Measurements from ENCODE around the gene POSTN. TPM values are rescaled to one million over a fixed set of nuclear protein-coding genes. Genes with fewer than 3 reads are reported as not detected.
"Not testable (repeated sequence)": the region's sequence is repeated elsewhere in the genome, so short reads cannot be mapped to it uniquely, and the experiment has no call there.

POSTN gene
- total RNA-seq, 2 experiments from 2014 or later, result not detected

DNA sequence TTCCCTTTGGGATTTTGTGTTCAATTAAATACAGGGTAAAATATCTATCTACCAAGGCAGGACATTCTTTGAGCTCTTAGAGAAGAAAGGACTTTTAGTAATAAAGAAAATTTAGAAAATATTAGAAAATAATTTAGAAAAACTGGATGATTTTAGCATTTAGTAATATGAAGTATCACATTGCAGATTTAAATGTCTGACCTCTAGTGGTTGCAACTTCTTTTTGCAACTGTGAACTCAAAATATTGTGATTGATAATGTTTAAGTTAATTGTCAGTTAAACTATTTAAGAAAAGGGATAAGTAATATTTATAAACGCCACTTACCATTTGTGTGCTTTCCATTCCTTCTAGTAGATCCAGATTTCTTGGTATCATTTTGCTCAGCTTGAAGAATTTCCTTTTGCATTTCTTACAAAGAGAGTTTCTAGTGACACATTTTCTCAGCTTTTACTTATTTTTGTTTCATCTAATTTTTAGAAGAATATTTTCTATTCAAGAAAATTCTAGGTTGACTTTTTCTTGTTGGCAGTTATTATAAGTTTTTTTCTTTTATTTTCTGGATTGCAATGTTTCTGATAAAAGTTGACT, 10.3 kb upstream of the POSTN start:
- DNase-seq, result no peak
- no peak overlapping the region for H3K27ac Mint-ChIP-seq
- no peaks in the 10 kb centered on the region for H3K9me3 Mint-ChIP-seq
- H3K36me3 Mint-ChIP-seq, result no peaks in the 10 kb centered on the region
- H3K27me3 Mint-ChIP-seq, result no peaks in the 10 kb centered on the region
- H3K4me3 Mint-ChIP-seq, result no peak overlapping the region
- no peaks in the 10 kb centered on the region for H3K4me1 Mint-ChIP-seq

- no peak for DNase-seq
- Mint-ChIP-seq H3K4me3 (no peak overlapping the region), H3K27me3 (no peaks in the 10 kb centered on the region), H3K27ac (no peak overlapping the region), H3K36me3 (no peaks in the 10 kb centered on the region), H3K4me1 (no peaks in the 10 kb centered on the region), H3K9me3 (no peaks in the 10 kb centered on the region)
Observed at GRCh38 chr13:37602733-37603381, 4.3 kb upstream of the POSTN start.

GRCh38 chr13:37601648-37602440, 3.3 kb upstream of the POSTN start:
- DNase-seq, result no peak
- Mint-ChIP-seq H3K4me3 (no peak overlapping the region), H3K27ac (no peak overlapping the region), H3K4me1 (no peaks in the 10 kb centered on the region), H3K27me3 (no peaks in the 10 kb centered on the region), H3K36me3 (no peaks in the 10 kb centered on the region), H3K9me3 (no peaks in the 10 kb centered on the region)

DNA sequence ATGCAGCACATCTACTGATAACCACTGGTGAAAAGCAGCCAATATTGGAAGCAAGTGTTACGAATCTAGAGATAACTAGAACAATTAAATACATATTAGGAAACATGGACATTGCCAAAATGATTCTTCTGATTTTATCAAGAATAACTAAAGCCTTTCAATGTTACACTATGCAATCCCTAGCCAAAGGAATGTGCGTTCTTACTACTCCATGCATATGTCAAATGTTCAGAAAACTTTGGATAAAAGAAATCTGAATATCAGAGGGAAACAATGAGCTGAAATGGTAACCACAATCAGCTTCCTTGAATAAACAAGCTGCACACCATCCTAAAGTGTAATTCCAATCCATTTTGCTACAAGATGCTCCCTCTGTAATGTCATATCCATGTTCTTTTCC, 951 bp upstream of the POSTN start:
- no peaks in the 10 kb centered on the region for H3K36me3 Mint-ChIP-seq
- DNase-seq, result no peak

DNA sequence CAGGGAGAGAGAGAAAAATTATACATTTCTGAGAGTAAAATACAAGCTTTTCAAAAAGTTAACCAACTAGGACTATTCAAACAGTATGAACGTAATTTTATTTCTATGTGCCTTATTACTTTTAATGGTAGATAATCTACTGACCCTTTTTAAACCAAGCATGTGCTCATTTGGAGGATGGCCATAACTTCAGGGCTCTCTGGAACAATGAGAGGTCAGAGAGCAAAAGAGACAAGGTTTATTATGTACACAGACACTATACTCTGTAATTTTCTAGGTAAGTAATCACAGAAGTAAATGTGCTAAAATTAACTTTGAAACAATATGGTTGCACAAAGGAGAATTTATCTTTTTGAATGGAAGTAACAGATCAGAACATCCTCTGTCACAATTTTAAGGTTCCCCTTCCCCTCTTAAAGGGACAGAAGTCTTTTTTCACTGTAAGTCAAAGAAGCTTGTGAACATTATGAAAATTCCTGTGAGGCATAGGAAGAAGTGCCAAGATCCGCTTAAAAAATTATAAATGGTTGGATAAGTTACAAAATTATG, 1.0 kb downstream of the POSTN start:
- no peaks in the 10 kb centered on the region for H3K4me1 Mint-ChIP-seq
- DNase-seq, result no peak

More for the DNA sequence above, 951 bp upstream of the POSTN start:
- Mint-ChIP-seq H3K4me1 (no peaks in the 10 kb centered on the region), H3K27me3 (no peaks in the 10 kb centered on the region), H3K27ac (no peak overlapping the region), H3K4me3 (no peak overlapping the region), H3K9me3 (no peaks in the 10 kb centered on the region)

DNA sequence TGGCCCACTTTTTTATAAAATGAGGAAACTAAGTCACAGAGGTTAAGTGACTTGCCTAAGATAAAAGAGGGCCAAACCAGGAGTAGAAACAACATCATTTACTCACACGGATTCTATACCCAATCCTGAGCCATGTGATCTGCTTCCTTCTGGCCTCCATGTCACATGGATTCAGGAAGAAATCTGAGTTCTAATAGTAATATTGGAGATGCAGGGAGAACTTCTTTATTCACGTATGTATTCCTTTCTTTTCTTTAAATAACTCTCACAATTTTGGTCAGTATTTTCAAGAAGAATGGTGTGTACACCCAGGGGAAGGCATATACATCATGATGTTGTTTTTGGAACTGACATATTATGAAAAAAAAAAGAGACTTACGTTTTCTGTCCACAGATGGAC, 1.8 kb downstream of the POSTN start:
- DNase-seq, result no peak
- Mint-ChIP-seq H3K9me3 (no peaks in the 10 kb centered on the region), H3K27me3 (no peaks in the 10 kb centered on the region), H3K4me1 (no peaks in the 10 kb centered on the region), H3K27ac (no peak overlapping the region), H3K4me3 (no peak overlapping the region), H3K36me3 (no peaks in the 10 kb centered on the region)

More for the DNA sequence above, 1.0 kb downstream of the POSTN start:
- Mint-ChIP-seq H3K27ac (no peak overlapping the region), H3K4me3 (no peak overlapping the region), H3K27me3 (no peaks in the 10 kb centered on the region), H3K36me3 (no peaks in the 10 kb centered on the region), H3K9me3 (no peaks in the 10 kb centered on the region)

DNA sequence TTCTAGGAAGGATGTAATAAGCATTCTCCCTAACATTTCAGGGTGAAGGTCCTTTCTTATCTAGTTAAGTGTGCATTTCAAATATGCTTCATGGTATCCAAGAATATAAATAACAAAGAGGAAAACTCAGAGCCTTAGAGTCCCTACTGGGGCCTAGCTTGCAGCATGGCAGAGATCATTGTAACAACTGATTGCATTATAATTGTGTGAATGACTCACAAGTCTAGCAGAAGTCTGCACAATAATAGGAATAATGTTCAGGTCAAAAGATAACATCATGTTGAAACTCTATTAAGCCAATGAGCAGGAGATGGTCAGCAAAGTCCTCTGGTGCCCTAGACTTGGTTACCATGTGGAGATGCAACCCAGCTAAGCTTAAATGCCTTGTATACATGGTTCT, 3.4 kb downstream of the POSTN start:
- no peak overlapping the region for H3K4me3 Mint-ChIP-seq
- H3K27me3 Mint-ChIP-seq, result no peaks in the 10 kb centered on the region
- H3K36me3 Mint-ChIP-seq, result no peaks in the 10 kb centered on the region
- no peak overlapping the region for H3K27ac Mint-ChIP-seq
- no peak for DNase-seq
- H3K4me1 Mint-ChIP-seq, result no peaks in the 10 kb centered on the region
- H3K9me3 Mint-ChIP-seq, result no peaks in the 10 kb centered on the region

DNA sequence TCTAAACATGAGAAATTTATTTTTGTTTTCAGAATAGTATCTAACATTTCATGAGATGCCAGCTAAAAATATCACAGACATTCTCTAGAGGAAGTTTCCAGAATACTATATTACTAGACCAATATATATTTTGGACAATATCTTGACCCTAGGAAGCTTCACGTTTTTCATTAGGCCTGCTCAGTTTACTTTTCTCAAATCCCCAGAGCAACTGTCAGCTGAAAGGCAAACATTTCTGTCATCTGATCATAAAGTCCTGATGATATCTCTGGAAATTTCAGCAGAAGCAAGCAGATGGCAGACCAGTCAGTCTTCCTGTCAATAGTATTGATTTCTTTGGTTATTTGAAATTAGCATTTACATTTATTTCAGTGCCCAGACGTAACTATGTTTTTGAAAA, 4.0 kb downstream of the POSTN start:
- no peaks in the 10 kb centered on the region for H3K36me3 Mint-ChIP-seq
- no peaks in the 10 kb centered on the region for H3K27me3 Mint-ChIP-seq
- no peak for DNase-seq
- H3K9me3 Mint-ChIP-seq, result no peaks in the 10 kb centered on the region
- H3K4me3 Mint-ChIP-seq, result no peak overlapping the region
- no peak overlapping the region for H3K27ac Mint-ChIP-seq
- H3K4me1 Mint-ChIP-seq, result no peaks in the 10 kb centered on the region

DNA sequence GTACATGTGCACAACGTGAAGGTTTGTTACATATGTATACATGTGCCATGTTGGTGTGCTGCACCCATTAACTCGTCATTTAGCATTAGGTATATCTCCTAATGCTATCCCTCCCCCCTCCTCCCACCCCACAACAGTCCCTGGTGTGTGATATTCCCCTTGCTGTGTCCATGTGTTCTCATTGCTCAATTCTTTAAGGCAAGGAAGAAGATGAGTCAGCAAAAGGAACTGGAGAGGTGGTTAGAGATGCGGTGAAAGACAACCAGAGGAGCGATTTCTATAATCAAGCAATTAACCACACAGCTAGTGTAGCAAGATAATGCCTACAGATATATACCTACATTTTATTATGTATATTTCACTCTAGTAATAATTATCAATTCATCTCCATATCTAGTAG, 9.2 kb downstream of the POSTN start:
- DNase-seq, result not testable (repeated sequence)

DNA sequence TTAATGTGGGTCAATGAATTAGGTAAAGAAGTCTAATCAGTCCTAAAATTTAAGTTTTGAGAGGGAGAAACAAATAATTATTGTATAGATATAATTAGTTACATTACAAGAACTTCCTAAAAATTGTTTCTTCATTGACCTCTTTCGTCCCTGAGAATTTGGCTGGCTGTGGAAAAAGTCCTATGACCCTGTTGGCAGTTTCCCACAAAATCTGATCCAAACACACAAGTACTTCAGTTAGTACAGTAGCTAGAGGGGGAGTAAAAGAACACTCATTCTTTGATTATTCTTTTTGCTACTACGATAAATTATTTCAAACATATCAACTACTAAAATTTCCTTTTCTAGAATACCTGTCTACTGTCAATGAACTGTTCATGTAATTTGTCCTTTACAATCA, 11.3 kb downstream of the POSTN start:
- Mint-ChIP-seq H3K36me3 (no peaks in the 10 kb centered on the region), H3K4me3 (no peak overlapping the region), H3K27ac (no peak overlapping the region), H3K9me3 (no peaks in the 10 kb centered on the region), H3K4me1 (no peaks in the 10 kb centered on the region), H3K27me3 (no peaks in the 10 kb centered on the region)
- DNase-seq, result no peak

More for the DNA sequence above, 9.2 kb downstream of the POSTN start:
- H3K27ac Mint-ChIP-seq, H3K4me1 Mint-ChIP-seq, H3K9me3 Mint-ChIP-seq, H3K4me3 Mint-ChIP-seq, H3K36me3 Mint-ChIP-seq, H3K27me3 Mint-ChIP-seq: not testable (repeated sequence)

DNA sequence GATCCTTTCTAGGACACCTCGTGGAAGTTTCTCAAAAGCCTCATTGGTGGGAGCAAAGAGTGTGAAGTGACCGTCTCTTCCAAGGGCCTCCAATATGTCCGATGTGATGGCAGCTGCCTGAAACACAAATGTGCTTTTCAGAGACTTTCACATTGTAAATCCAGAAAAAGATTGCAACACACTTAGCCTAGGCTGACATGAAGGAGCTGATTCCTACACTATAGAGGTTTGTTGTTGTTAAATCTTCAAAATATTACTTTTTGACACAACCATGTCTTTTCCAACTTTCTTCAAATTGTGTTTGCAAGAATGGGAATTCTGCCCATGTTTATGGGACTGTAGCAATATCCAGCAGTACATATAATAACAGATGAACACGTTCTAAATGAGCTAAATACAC, 12.4 kb downstream of the POSTN start:
- no peaks in the 10 kb centered on the region for H3K27me3 Mint-ChIP-seq
- DNase-seq, result no peak
- no peaks in the 10 kb centered on the region for H3K36me3 Mint-ChIP-seq
- H3K4me1 Mint-ChIP-seq, result no peaks in the 10 kb centered on the region
- no peak overlapping the region for H3K4me3 Mint-ChIP-seq
- H3K9me3 Mint-ChIP-seq, result no peaks in the 10 kb centered on the region
- no peak overlapping the region for H3K27ac Mint-ChIP-seq

- Mint-ChIP-seq H3K27ac (no peak overlapping the region), H3K9me3 (no peaks in the 10 kb centered on the region), H3K27me3 (no peaks in the 10 kb centered on the region), H3K36me3 (no peaks in the 10 kb centered on the region), H3K4me3 (no peak overlapping the region), H3K4me1 (no peaks in the 10 kb centered on the region)
- no peak for DNase-seq
Observed at GRCh38 chr13:37585541-37585940, 13.0 kb downstream of the POSTN start.

DNA sequence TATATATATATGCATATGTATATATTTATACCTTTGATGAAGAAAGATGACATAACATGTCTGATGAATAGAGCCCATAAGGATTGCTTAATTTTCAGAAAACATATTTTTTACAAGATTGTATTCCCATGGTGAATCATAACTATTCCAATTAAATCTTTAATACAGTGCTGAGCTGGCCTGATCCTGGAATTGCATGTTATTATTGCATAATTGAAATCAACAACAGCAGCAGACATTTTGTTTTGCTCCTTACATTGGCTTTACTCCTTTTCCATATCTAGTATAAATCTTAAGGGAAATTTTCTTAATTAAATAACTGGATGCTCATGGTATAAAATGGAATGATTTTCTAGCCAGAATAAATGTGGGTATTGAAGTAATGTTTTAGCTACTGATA, 22.0 kb downstream of the POSTN start:
- Mint-ChIP-seq H3K4me1 (no peaks in the 10 kb centered on the region), H3K4me3 (no peak overlapping the region), H3K9me3 (no peaks in the 10 kb centered on the region), H3K27me3 (no peaks in the 10 kb centered on the region), H3K36me3 (no peaks in the 10 kb centered on the region), H3K27ac (no peak overlapping the region)
- DNase-seq, result no peak

DNA sequence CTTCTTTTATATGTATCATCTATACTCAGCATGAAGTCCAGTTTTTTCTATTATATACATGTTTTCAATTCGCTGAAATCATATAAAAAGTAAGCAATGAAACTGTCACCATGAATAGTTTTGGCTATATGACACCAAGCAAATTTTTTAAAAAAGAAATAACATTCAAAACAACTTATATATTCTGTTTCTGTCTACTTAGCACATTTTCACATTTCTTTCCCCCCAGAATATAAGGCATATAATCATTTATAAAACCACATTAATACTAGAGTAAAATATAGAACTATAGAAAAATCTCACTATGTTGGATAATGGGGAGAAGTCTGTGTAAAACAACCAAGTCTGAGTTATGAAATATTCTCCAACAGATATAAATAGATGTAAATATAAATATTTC, 33.1 kb downstream of the POSTN start:
- Mint-ChIP-seq H3K4me3 (no peak overlapping the region), H3K36me3 (no peaks in the 10 kb centered on the region), H3K27me3 (no peaks in the 10 kb centered on the region), H3K27ac (no peak overlapping the region), H3K9me3 (no peaks in the 10 kb centered on the region), H3K4me1 (no peaks in the 10 kb centered on the region)
- no peak for DNase-seq

GRCh38 chr13:37561031-37561430, 37.5 kb downstream of the POSTN start:
- Mint-ChIP-seq H3K4me3 (no peak overlapping the region), H3K4me1 (no peaks in the 10 kb centered on the region)
- no peak for DNase-seq

More at GRCh38 chr13:37561031-37561430, 37.5 kb downstream of the POSTN start:
- Mint-ChIP-seq H3K36me3 (no peaks in the 10 kb centered on the region), H3K9me3 (peaks cover 14% of the 10 kb centered on the region), H3K27me3 (no peaks in the 10 kb centered on the region), H3K27ac (no peak overlapping the region)
